T-helper 1 cell treated with Interleukin-12 subunit alpha and Interleukin-12 subunit beta and Interleukin-4 antibody, amounts not matched to agents 30 ng/mL and 1 ng/mL, for 36 hours (primary cell): Measurements from ENCODE around the gene FBLN1. TPM values are rescaled to one million over a fixed set of nuclear protein-coding genes. Genes with fewer than 3 reads are reported as not detected.

ENCODE experiments used
- intact Hi-C: fragments of 100-400 bp; cut with micrococcal nuclease; formaldehyde crosslinking; loops from one replicate; pipeline ENCODE4 v1.15.1; 2024
- total RNA-seq: library from RNA; stranded (reverse); gene quantifications from 2 replicates; pipeline ENCODE4 v1.2.3, GENCODE V29; 2022

FBLN1 gene
- total RNA-seq, 1 donor from 2014 or later = not detected

DNA sequence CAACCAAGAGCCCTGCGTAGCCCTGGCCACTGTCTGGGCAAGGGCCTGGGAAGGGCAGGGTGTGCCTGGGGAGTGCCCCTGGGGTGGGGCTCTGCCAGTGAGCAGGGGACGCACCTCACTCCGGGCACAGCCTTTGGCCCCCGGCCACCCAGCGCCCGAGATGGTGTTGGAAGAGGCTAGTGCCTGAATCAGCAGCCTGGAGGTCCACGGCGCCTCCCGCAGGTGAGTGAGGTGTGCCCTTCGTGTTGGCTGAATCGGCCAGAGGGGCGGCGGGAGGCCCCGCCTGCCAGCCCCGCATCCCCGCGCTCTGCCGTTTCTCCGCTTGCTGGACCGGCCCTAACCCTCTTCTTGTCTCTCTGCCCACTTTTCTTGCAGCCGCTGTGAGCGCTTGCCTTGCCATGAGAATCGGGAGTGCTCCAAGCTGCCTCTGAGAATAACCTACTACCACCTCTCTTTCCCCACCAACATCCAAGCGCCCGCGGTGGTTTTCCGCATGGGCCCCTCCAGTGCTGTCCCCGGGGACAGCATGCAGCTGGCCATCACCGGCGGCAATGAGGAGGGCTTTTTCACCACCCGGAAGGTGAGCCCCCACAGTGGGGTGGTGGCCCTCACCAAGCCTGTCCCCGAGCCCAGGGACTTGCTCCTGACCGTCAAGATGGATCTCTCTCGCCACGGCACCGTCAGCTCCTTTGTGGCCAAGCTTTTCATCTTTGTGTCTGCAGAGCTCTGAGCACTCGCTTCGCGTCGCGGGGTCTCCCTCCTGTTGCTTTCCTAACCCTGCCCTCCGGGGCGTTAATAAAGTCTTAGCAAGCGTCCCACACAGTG lies 60.1 kb downstream of the FBLN1 start:
- intact Hi-C loops = no loop called here

DNA sequence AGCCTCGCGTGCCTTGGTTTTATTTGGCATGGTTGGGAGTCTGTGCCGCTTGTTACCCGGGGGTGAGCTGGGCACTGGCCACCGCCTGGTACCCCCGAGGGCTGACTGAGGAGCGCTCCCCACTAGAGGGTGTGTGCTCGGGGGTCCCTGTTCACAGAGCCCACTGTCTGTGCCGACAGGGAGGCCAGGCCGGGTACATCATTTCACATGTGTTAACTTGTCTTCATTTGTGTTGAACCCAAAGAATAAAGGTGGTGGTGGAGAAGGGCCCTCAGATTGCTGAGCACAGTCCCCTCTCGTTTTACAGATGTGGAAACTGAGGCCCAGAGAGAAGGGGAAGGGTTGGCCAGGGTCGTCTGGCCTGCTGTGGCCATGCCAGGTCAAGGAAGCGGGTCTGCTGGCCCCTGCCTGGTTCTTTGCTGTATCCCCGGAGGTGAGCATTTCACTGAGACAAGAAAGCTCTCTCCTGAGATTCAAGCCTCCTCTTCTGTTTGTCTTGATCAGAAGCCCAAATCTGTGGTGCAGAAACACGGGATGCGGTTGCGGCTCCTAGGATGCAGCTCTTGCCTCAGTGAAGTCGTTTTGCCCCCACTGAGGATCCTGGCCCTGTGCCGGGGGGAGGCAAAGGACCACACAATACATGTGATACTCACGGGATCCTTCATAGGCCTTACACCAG lies 60.8 kb downstream of the FBLN1 start:
- intact Hi-C loops = loop anchor here (1.0 kb wide), 1 partner anchor 22 kb away; no protein-coding TSS in a partner anchor

DNA sequence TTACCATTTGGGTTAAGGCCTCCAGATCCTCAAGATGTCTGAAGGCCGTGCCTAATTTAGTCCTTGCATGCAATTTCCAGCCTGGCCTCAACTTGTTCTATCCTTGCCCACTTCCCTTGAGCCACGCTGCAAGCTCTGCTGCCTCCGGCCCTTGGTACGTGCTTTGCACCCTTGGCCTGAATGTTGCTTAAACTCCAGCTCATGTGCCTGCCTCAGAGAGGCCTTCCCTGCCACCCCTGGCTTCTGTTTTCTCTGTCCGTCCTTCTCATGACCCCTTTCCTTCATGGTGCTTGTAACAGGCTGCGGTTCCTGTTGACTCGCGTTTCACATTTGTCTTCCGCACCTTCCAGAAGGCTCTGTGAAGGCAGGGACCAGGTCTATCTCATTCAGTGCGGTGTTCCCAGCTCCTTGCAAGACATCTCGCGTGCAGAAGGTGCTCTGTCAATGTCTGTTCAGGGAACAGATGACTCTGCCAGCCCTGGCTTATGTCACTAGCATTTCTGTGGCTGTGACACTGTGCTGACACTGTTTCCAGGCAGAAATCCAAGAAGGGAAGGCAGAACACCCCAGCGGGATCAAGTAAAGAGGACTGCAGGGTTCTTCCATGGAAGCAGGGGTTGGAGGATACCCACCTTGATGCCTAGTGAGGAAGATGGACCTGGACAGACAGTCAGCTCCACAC lies 61.8 kb downstream of the FBLN1 start:
- intact Hi-C loops = loop anchor here (1.0 kb wide), 1 partner anchor 23 kb away; no protein-coding TSS in a partner anchor

DNA sequence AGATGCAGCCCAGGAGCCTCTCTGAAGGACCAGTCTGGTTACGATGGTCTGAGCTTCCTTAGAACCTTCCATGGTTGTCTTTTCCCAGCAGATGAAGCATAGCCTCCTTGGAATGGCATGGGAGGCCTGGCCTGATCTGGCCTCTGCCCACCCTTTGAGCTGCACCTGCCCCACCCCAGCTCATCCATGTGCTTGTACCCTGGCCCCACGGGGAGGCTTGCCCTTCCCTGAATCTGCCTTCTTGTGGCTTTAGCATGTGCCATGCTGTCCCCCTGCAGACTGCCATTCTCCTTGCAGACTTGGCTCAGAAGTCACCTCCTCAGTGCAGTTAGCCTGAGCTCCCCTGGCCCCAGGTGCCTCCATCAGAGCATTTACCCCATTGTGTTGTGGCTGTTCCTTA lies 62.5 kb downstream of the FBLN1 start:
- intact Hi-C loops = no loop called here

DNA sequence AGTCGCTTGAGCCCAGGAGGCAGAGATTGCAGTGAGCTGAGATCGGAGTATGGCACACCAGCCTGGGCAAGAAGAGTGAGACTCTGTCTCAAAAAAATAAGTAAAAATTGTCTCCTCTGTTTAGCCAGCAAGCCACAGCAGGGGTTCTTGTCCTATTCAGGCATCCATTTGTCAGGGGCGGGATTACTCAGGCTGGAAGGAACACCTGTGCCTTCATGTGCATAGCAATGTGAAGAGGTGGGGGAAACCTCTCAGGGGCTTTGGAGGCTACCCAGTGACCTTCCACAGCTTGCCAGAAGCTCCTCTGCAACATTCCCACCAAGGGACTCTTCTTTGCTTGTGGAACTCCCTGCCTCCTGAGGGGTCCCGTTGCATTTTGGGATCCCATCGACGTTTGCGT lies 63.3 kb downstream of the FBLN1 start:
- intact Hi-C loops = no loop called here

DNA sequence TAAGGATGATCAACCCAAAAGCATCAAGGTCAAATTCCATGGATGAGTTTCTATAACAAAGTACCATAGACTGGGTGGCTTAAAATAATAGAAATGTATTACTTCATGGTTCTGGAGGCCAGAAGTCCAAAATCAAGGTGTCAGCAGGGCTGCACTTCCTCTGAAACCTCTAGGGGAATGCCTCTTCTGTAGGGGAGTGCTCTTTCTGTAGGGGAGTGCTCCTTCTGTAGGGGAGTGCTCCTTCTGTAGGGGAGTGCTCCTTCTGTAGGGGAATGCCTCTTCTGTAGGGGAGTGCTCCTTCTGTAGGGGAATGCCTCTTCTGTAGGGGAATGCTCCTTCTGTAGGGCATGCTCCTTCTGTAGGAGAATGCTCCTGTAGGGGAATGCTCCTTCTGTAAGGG lies 65.5 kb downstream of the FBLN1 start:
- intact Hi-C loops = no loop called here

DNA sequence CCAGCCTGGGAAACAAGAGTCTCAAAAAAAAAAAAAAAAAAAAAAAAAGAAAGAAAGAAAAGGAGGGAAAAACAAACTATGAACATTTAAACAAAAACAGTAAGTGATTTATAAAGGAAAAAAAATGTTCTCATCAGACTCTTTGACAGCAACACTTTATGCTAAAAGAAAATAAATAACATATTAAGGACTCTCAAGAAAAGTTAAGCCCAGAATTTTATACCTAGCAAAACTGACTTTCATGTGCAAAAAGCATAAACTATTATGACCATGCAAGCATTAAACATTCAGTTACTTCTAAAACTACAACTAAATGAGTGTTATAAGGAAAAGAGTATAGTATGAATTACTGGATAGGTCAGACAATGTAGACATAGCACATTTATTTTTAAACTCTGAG lies 68.4 kb downstream of the FBLN1 start:
- intact Hi-C loops = no loop called here

DNA sequence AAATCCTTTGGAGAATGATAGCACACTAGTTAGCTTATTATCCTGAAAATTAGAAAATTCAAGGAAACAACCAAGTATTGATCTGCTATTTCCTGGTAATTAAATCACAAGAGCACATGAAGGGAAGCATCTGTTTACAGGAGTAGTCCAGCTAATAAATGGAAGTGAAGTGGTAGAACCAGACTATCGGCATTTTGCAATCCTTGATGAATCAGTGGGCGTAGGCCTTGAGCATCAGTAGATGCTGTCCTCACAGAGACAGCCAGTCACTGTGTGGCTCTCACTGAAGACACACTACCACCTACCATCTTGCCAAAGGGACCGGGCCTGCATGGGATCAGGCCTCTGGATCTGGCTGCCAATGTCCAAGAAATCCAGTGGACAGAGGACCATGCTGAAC lies 69.8 kb downstream of the FBLN1 start:
- intact Hi-C loops = no loop called here

DNA sequence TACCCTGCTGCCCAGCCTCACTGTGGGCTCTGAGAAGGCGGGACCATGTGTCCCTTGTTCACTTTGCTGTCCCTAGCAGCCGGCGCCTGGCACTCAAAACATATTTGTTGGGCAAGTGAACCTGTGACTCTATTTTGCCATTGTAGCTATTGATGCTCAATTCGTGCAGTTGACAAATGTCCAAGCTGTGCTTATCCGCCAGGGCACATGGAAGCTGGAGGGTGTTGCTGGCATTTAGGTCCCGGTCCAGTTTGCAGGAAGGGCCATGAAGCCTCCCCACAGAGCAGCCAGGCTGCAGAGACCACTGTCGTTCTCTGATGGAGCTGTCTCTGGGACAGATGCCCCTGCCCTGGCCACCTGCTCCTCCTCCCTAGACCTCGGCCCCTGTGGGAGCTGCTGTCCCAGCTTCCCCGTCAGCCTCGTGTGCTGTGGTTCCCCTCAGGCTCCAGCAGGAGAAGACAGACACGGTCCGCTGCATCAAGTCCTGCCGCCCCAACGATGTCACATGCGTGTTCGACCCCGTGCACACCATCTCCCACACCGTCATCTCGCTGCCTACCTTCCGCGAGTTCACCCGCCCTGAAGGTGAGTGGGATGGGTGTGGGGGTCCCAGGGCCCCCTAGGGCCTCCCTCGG lies 71.5 kb downstream of the FBLN1 start:
- intact Hi-C loops = no loop called here

DNA sequence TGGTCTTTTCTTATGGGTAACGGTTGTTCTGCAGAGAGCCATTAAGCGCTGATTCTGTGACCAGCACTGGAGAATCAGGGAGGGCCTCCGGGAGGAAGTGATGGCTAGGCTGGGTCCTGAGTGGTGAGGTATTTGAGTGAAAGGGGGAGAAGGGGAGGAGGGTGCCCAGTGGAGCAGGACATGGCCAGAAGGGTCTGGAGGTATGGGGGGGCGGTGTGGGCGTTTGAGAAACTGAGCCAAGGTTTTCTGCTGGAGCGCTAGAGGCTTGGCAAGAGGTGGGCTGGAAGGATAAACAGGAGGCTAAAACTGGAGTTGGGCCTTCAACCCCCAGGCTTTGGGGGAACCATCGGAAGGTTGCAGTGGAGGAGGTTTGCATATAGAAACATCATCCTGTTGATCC lies 72.5 kb downstream of the FBLN1 start:
- intact Hi-C loops = loop anchor here (5.0 kb wide), 1 partner anchor 72 kb away; no protein-coding TSS in a partner anchor

DNA sequence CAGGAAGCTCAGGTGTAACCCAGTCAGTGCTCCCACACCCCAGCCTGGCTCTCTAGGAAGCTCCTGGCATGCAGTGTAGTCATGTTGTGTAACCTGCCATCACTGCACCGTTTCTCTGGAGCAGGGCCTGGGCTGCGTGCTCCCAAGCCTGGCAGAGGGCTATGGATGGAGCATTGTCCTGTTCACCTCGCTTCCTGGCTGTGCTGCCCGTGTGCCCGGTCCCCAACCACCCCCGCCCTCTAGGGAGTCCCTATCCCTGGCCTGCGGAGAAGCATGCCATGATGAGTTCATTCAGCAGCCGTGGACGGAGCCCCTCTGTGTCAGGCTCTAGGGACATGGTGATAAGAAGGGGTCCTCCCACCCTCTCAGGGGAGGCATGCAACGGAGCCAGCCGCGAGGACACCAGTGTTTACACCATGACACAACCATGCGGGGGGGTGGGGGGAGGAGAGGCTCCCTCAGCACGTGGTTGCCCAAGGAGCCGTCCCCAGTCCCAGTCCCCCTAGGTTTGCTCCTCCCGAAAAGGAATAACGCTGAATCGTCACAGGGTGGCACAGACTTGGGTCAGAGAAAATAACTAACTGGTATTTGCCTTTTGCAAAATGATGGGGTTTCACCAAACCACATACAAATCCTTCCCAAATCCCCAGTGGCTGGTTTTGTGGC lies 73.1 kb downstream of the FBLN1 start:
- intact Hi-C loops = loop anchor here (5.0 kb wide), 1 partner anchor 72 kb away; no protein-coding TSS in a partner anchor

DNA sequence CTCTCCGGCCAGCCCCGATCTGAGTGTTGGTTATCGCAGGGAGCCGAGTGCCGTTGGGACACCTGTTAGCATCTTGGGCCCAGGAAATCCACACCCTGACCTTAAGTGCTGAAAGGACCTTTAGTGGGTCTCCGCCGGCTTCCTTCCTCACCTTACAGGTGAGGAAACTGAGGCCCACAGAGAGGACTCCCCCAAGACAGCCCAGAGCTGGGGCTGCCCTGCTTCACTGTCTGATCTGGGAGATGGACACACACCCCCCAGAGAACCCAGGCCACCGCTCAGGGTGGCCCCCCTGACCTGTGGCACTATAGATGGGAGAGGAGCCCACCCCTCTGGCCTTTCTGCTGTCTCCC lies 73.6 kb downstream of the FBLN1 start:
- intact Hi-C loops = loop anchor here (5.0 kb wide), 1 partner anchor 71 kb away; no protein-coding TSS in a partner anchor

DNA sequence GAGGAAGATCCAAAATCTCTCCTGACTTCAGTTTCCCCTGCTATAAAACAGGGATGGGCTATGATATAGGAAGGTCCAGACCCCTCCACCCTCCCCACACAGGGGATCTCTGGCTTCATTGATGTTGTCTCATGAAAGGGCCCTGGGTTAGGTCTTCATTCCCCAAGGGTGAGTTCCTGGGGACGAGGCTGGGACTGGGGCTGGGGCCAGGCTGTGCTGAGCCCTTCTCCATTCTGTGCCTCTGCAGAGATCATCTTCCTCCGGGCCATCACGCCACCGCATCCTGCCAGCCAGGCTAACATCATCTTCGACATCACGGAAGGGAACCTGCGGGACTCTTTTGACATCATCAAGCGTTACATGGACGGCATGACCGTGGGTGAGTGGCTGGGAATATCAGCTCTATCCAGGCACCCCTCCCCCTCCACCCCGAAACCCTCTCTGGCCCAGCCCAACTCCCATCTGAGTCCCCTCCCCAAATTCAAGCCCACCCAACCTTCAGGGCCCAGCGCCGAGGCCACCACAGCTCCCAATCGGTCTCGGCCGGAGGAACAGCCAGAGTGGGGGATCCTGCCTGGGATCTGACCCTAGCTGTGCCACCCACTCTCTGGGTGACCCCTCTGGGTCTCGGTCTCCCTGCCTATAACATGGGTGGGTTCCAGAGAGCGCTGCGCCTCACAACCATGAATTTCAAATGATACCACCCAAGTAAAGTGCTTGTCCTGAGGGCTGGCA lies 74.2 kb downstream of the FBLN1 start:
- intact Hi-C loops = loop anchor here (5.0 kb wide), 1 partner anchor 70 kb away; no protein-coding TSS in a partner anchor

DNA sequence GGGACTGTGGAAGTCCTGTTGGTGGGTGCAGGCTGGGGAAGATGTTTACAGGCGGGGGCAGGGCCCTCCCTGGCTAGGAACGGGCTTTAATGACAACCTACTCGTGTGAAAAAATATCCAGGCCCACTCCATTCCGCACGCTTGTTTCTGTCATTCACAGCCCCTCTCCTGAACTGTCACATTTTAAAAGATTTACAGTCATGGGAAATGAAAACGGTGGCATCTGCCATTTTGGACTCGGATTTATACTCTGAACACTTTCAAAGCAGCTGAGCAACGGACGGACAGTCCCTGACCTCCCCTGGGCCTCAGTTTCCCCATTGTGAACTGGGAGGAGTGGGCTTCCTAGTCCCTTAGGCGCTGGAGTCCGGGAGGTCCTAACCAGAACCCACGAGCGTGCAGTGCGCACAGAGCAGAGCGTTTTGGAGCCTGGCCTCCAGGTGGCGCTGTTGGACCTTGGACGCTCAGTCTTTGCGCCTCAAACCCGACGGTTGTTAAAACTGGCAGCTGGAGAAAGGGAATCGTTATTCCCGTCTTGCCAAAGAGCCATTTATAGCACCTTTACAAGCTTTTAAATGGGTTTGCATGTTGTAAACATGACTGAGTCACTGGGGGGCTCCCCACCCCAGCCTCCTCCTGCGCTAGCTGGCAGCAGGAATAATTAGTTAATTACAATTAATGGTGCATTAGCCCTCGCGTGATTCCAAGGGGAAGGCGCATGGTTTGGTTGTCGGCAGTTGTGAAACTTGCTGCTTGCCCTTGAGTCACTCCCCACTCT lies 75.3 kb downstream of the FBLN1 start:
- intact Hi-C loops = loop anchor here (1.0 to 5.0 kb wide), 2 partner anchors 69 to 286 kb away; no protein-coding TSS in a partner anchor

DNA sequence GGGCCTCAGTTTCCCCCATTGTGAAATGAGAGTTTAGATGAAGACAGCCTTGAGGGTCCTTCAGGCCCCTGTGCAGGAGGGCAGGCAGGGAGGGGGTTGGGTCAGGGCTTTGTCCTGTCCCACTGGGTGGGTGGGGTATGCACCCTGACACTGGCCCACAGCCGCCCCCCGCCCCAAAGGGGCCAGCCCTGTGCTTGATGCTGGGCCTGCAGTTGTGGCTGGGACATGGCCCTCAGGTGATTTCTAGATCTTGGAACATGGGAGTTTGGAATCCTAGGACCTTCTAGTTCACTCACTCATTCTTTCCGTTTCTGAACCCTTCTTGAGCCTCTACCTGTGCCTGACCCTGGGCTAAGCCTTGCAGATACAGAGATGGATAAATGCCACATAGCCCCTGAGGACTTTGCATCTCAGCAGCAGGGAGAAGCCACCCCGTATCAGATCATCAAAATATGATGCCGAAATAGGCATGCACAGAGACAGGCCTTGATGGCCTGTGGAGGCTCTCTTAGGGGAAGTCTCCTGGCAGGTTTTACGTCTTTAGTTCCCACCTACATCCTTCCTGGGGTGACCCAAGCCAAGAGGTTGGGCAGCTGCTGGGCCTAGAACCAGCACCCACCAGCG lies 76.0 kb downstream of the FBLN1 start:
- intact Hi-C loops = loop anchor here (1.0 to 5.0 kb wide), 2 partner anchors 69 to 286 kb away; no protein-coding TSS in a partner anchor

DNA sequence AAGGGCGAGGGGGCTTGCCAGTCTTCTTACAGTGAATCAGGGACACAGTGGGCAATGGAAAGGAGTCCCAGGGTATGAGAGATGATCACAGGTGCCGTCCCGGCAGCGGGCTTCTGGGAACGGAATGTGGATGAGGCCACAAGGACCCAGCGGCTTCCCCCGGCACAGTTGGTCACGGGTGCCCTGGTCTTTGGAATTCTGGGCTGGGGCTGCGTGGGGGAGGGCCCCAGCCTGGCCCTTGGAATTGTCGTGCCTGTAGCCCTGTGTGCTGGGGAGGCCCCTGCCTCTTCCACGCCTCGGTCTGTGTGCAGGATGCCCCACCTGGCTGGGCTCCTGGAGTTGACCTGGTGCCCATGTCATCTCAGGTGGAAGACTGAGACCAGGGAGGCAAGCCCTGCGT lies 76.6 kb downstream of the FBLN1 start:
- intact Hi-C loops = loop anchor here (5.0 kb wide), 1 partner anchor 68 kb away; no protein-coding TSS in a partner anchor

DNA sequence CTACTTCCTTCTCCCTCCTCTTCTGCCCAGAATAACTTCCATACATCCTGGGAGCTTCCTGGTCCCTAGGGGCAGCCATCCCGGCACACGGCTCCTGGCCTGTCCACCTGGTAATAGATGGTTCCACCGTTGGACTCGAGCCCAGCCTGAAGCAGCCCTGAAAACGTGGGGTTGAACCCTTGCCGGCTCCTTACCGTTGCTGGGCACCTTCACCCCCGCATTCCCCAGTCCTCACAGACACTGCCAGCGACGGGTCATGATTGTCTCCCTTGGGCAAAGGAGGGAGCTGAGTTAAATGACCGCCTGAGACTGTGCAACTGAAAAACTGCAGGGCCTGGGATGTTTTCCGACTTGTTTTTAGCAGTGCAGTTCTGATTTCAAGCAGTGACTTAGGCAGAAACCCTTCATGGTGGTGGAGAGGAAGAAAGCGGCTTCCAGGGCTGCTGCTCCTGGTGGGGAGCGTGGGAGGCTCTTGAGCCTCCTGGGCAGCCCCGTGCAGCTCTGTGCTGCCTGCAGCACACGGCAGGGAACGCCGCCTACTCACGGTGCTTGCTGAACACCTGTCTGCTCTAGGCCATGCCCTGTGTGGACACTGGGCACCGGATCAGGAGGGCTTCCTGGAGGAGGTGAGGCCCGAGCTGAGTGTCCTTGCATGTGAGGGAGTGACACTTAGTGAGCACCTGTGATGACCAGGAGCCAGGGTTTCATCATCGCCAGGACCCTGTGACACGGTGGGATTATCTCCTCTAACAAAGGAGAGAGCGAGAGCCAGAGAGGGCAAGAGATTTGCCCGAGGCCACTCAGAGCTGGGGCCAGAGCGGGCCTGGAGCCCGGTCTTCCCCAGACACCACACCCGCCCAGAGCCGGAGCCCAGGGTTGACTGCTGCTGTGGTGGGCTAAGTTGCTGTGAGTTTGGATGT lies 77.4 kb downstream of the FBLN1 start:
- intact Hi-C loops = loop anchor here (5.0 kb wide), 1 partner anchor 67 kb away; no protein-coding TSS in a partner anchor
